Measurements from ENCODE around the gene TXNDC17. TPM values are rescaled to one million over a fixed set of nuclear protein-coding genes. Genes with fewer than 3 reads are reported as not detected.

The TXNDC17 gene
- total RNA-seq, 1 donor from 2014 or later, result 0.96 TPM

GRCh38 chr17:6630390-6630789 lies 10.5 kb upstream of the TXNDC17 start:
- peaks cover 29 to 61% of the 10 kb centered on the region in 2 donors for H3K36me3 ChIP-seq
- no peak overlapping the region for H3K4me3 ChIP-seq
- H3K4me1 ChIP-seq, result no peaks in the 10 kb centered on the region
- H3K9me3 ChIP-seq, result no peaks in the 10 kb centered on the region
- no peaks in the 10 kb centered on the region for H3K27me3 ChIP-seq
- no peak overlapping the region for H3K27ac ChIP-seq
- intact Hi-C loops (cut with DNase I), result no loop called here
- DNase-seq (ENCODE audit: low spot score in 2 of 2), result no peak
- TF ChIP-seq CTCF (IDR thresholded peaks at IDR 0.05), result no peak

GRCh38 chr17:6632530-6632929 lies 8.3 kb upstream of the TXNDC17 start:
- Histone ChIP-seq H3K27ac (no peak overlapping the region), H3K9me3 (no peaks in the 10 kb centered on the region), H3K4me3 (no peak overlapping the region), H3K27me3 (no peaks in the 10 kb centered on the region), H3K4me1 (no peaks in the 10 kb centered on the region), H3K36me3 (peaks cover 20 to 44% of the 10 kb centered on the region in 2 donors)
- no peak for TF ChIP-seq CTCF (IDR thresholded peaks at IDR 0.05)
- DNase-seq (ENCODE audit: low spot score in 2 of 2), result no peak
- intact Hi-C loops (cut with DNase I), result no loop called here

GRCh38 chr17:6633263-6633662 lies 7.6 kb upstream of the TXNDC17 start:
- Histone ChIP-seq H3K4me1 (no peaks in the 10 kb centered on the region), H3K9me3 (no peaks in the 10 kb centered on the region), H3K27me3 (no peaks in the 10 kb centered on the region), H3K27ac (no peak overlapping the region), H3K36me3 (peaks cover 16 to 37% of the 10 kb centered on the region in 2 donors), H3K4me3 (no peak overlapping the region)
- intact Hi-C loops (cut with DNase I), result no loop called here
- no peak for DNase-seq (ENCODE audit: low spot score in 2 of 2)
- TF ChIP-seq CTCF (IDR thresholded peaks at IDR 0.05), result no peak

- Histone ChIP-seq H3K4me3 (no peak overlapping the region), H3K9me3 (no peaks in the 10 kb centered on the region), H3K27ac (no peak overlapping the region), H3K27me3 (no peaks in the 10 kb centered on the region), H3K4me1 (peaks cover 7 to 12% of the 10 kb centered on the region in 2 donors), H3K36me3 (peaks cover 11 to 26% of the 10 kb centered on the region in 2 donors)
- no peak for TF ChIP-seq CTCF (IDR thresholded peaks at IDR 0.05)
- intact Hi-C loops (cut with DNase I), result no loop called here
- DNase-seq (ENCODE audit: low spot score in 2 of 2), result no peak
Observed at GRCh38 chr17:6636105-6636504, 4.8 kb upstream of the TXNDC17 start.

- Histone ChIP-seq H3K27ac (no peak overlapping the region), H3K4me3 (no peak overlapping the region), H3K9me3 (no peaks in the 10 kb centered on the region), H3K36me3 (peaks cover 4 to 26% of the 10 kb centered on the region in 2 donors), H3K27me3 (no peaks in the 10 kb centered on the region), H3K4me1 (peaks cover 7 to 17% of the 10 kb centered on the region in 2 donors)
- no peak for TF ChIP-seq CTCF (IDR thresholded peaks at IDR 0.05)
- no peak for DNase-seq (ENCODE audit: low spot score in 2 of 2)
- intact Hi-C loops (cut with DNase I), result no loop called here
Observed at GRCh38 chr17:6636616-6637457, 4.0 kb upstream of the TXNDC17 start.

Data from ascending aorta (tissue), 2 donors.